ENCODE data around the gene BIRC3. TPM values are rescaled to one million over a fixed set of nuclear protein-coding genes. Genes with fewer than 3 reads are reported as not detected.

BIRC3 gene
- total RNA-seq, 4 donors from 2014 or later: 2.2 to 57.8 (median 53.0) TPM

- Histone ChIP-seq H3K4me1 (peaks cover 0 to 31% (median 15%) of the 10 kb centered on the region in 4 donors), H3K36me3 (no peaks in the 10 kb centered on the region), H3K27me3 (no peaks in the 10 kb centered on the region), H3K27ac (no peak overlapping the region), H3K9me3 (no peaks in the 10 kb centered on the region), H3K4me3 (no peak overlapping the region)
- in situ Hi-C loops (cut with MboI; ENCODE audit: low pct_ligation_motif_present in 1 of 4, low pct_unique_long_range_greater_than_20kb in 1 of 4, low sequenced_read_pairs in 3 of 4) (loop anchor here in 2 of 4 donors (10.0 kb wide), 2 partner anchors 62 to 212 kb away; partner anchors contain the start of gene BIRC2 (in 1 of the 2)), intact Hi-C loops (cut with DNase I; ENCODE audit: low total_unique reads) (loop anchor here (10.0 kb wide), 1 partner anchor 382 kb away; no protein-coding TSS in a partner anchor)
- TF ChIP-seq EP300 (IDR thresholded peaks at IDR 0.05; ENCODE audit: low read depth) (no peak), CTCF (IDR thresholded peaks at IDR 0.05) (no peak), POLR2AphosphoS5 (IDR thresholded peaks at IDR 0.05) (no peak)
- 100% methylated on average over 1 of the region's 1 CpG; no CpG with 5 or more reads in 1 of the 2 donors for WGBS, 2 donors (ENCODE audit: low coverage in 1 of 2)
- no peak for DNase-seq
Measured at GRCh38 chr11:102283116-102283485, 34.2 kb upstream of the BIRC3 start.

DNA sequence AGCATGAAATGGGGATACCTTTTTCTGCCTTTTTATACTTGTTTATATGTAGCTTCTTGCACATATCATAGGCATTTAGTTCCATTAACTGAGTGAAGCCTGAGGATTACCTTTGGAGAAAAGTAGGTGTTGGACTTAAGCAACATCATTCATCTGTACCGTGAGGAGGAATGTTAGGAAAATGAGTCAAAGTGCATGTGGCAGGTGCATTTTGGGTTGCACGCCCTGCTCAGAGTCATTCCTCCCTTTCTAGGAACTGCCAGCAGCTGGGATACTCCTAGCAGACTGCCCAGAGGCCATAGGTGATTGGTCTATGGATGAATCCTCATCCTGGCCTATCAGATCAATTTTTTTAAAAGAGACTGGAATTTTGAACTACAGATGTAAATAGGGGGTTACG is 33.3 kb upstream of the BIRC3 start:
- DNase-seq: no peak
- in situ Hi-C loops (cut with MboI; ENCODE audit: low pct_ligation_motif_present in 1 of 4, low pct_unique_long_range_greater_than_20kb in 1 of 4, low sequenced_read_pairs in 3 of 4) (loop anchor here in 2 of 4 donors (10.0 kb wide), 2 partner anchors 61 to 211 kb away; partner anchors contain the start of gene BIRC2 (in 1 of the 2)), intact Hi-C loops (cut with DNase I; ENCODE audit: low total_unique reads) (loop anchor here (10.0 kb wide), 1 partner anchor 381 kb away; no protein-coding TSS in a partner anchor)
- Histone ChIP-seq H3K9me3 (no peaks in the 10 kb centered on the region), H3K27me3 (no peaks in the 10 kb centered on the region), H3K27ac (no peak overlapping the region), H3K4me3 (no peak overlapping the region), H3K4me1 (peaks cover 0 to 30% (median 12%) of the 10 kb centered on the region in 4 donors), H3K36me3 (no peaks in the 10 kb centered on the region)
- 48 to 50% methylated on average over 1 to 3 of the region's 3 CpGs for WGBS, 2 donors (ENCODE audit: low coverage in 1 of 2)
- TF ChIP-seq POLR2AphosphoS5 (IDR thresholded peaks at IDR 0.05) (no peak), CTCF (IDR thresholded peaks at IDR 0.05) (no peak), POLR2A (IDR thresholded peaks at IDR 0.05) (no peak), EP300 (IDR thresholded peaks at IDR 0.05; ENCODE audit: low read depth) (no peak)

GRCh38 chr11:102286292-102286691 is 31.0 kb upstream of the BIRC3 start:
- DNase-seq: no peak
- in situ Hi-C loops (cut with MboI; ENCODE audit: low pct_ligation_motif_present in 1 of 4, low pct_unique_long_range_greater_than_20kb in 1 of 4, low sequenced_read_pairs in 3 of 4): loop anchor here in 2 of 4 donors (10.0 kb wide), 2 partner anchors 59 to 209 kb away; partner anchors contain the start of gene BIRC2 (in 1 of the 2)
- H3K4me1 ChIP-seq: peaks cover 0 to 9% (median 2%) of the 10 kb centered on the region in 4 donors
- no peaks in the 10 kb centered on the region for H3K36me3 ChIP-seq
- no peak overlapping the region for H3K27ac ChIP-seq
- TF ChIP-seq POLR2AphosphoS5 (IDR thresholded peaks at IDR 0.05) (no peak), EP300 (IDR thresholded peaks at IDR 0.05; ENCODE audit: low read depth) (no peak), POLR2A (IDR thresholded peaks at IDR 0.05) (no peak), CTCF (IDR thresholded peaks at IDR 0.05) (no peak)
- intact Hi-C loops (cut with DNase I; ENCODE audit: low total_unique reads): loop anchor here (10.0 kb wide), 1 partner anchor 379 kb away; no protein-coding TSS in a partner anchor
- WGBS, 2 donors (ENCODE audit: low coverage in 1 of 2): 93% methylated on average over 3 of the region's 3 CpGs
- H3K9me3 ChIP-seq: no peaks in the 10 kb centered on the region
- no peak overlapping the region for H3K4me3 ChIP-seq
- no peaks in the 10 kb centered on the region for H3K27me3 ChIP-seq

DNA sequence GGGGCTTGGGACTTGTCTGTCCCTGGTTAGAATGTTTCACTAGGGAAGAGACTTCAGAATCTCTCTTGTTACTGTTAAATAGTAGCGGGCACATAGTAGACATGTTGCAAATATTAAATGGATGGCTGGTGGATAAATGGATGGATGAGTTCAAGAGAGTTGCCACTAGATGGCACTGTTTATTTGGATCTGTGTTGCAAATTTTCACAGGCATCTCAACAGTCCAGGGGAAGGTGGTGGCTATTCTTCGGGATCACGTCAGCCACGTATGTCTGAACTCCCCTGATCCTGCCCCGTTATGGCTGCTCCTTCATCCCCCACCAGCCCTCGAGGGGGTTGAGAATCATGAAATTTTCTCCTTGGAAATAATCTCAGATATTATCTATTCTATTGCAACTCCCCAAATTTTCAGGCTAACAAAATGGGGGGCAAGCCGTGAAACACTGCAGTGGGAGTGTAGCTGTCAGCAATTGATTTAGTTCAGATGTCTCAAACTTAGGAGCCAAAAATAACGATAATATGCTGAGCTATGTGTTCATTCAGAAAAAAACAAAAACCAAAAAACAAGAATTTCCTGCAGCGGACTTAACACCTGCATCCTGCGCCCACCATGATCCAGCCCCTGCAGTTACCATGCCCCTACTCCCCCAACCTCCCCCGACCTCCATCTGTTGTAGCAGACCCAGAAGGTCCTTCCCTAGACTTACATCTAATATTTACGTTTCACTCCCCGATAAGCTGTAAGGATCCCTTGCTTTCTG is 29.1 kb upstream of the BIRC3 start:
- Histone ChIP-seq H3K36me3 (no peaks in the 10 kb centered on the region), H3K27me3 (no peaks in the 10 kb centered on the region), H3K9me3 (no peaks in the 10 kb centered on the region), H3K4me3 (peak overlapping the region in 1 of 4 donors; percentile 9), H3K27ac (peak overlapping the region; percentile 63 to 71 (median 66)), H3K4me1 (peaks cover 0 to 9% (median 2%) of the 10 kb centered on the region in 4 donors)
- WGBS, 2 donors (ENCODE audit: low coverage in 1 of 2): 27 to 36% methylated on average over 13 of the region's 13 CpGs
- in situ Hi-C loops (cut with MboI; ENCODE audit: low pct_ligation_motif_present in 1 of 4, low pct_unique_long_range_greater_than_20kb in 1 of 4, low sequenced_read_pairs in 3 of 4): loop anchor here in 2 of 4 donors (10.0 kb wide), 2 partner anchors 57 to 207 kb away; partner anchors contain the start of gene BIRC2 (in 1 of the 2)
- peak; percentile 37 for DNase-seq
- TF ChIP-seq POLR2AphosphoS5 (IDR thresholded peaks at IDR 0.05) (no peak), CTCF (IDR thresholded peaks at IDR 0.05) (peak; percentile 71 to 89 (median 79))
- intact Hi-C loops (cut with DNase I; ENCODE audit: low total_unique reads): loop anchor here (1.0 to 10.0 kb wide), 2 partner anchors 53 to 377 kb away; no protein-coding TSS in a partner anchor

Measured in transverse colon (tissue), 4 donors.